Measurements from ENCODE around the gene CCL20. TPM values are rescaled to one million over a fixed set of nuclear protein-coding genes. Genes with fewer than 3 reads are reported as not detected.

Gene CCL20
- total and polyA plus RNA-seq, 4 donors, result 0.36 to 5.9 (median 1.3) TPM

DNA sequence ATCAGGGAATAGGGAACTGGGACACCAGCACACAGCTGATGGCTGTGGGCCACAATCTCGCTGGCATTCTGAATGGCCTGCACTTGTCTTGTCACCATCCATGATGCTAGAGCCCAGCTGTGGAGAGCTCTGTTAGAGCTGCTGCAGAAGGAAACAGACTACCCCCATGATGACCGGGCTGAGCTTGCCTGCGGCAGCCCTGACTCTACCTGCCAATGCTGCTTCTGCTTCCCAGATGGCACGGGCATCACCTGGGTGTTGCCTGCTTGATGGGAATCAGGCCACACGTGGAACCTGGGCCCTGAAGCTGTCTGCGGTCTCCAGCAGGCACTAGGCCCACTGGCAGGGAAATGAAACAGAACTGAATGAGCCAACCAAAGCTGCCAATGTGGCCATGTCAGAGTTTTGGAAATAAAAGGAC, 46.6 kb downstream of the CCL20 start:
- H3K9me3 ChIP-seq (ENCODE audit: control insufficient read depth in 4 of 4, low read length in 3 of 4), result no peaks in the 10 kb centered on the region
- TF ChIP-seq, protein P1, sequence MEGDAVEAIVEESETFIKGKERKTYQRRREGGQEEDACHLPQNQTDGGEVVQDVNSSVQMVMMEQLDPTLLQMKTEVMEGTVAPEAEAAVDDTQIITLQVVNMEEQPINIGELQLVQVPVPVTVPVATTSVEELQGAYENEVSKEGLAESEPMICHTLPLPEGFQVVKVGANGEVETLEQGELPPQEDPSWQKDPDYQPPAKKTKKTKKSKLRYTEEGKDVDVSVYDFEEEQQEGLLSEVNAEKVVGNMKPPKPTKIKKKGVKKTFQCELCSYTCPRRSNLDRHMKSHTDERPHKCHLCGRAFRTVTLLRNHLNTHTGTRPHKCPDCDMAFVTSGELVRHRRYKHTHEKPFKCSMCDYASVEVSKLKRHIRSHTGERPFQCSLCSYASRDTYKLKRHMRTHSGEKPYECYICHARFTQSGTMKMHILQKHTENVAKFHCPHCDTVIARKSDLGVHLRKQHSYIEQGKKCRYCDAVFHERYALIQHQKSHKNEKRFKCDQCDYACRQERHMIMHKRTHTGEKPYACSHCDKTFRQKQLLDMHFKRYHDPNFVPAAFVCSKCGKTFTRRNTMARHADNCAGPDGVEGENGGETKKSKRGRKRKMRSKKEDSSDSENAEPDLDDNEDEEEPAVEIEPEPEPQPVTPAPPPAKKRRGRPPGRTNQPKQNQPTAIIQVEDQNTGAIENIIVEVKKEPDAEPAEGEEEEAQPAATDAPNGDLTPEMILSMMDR (IDR thresholded peaks at IDR 0.05; ENCODE audit: low read depth, low read length, missing input control), result no peak
- TF ChIP-seq RAD21 (IDR thresholded peaks at IDR 0.05) (no peak), SP1 (IDR thresholded peaks at IDR 0.05) (no peak), GABPA (IDR thresholded peaks at IDR 0.05 in 1 of 2, conservative IDR thresholded peaks at IDR 0.05 in 1 of 2) (no peak), NR2F2 (IDR thresholded peaks at IDR 0.05) (no peak), FOXA1 (IDR thresholded peaks at IDR 0.05) (no peak), RXRA (IDR thresholded peaks at IDR 0.05) (no peak), TAF1 (conservative IDR thresholded peaks at IDR 0.05) (no peak), FOXA2 (IDR thresholded peaks at IDR 0.05) (no peak), YY1 (IDR thresholded peaks at IDR 0.05) (no peak), JUND (IDR thresholded peaks at IDR 0.05) (no peak)
- TF ChIP-seq, protein P2, sequence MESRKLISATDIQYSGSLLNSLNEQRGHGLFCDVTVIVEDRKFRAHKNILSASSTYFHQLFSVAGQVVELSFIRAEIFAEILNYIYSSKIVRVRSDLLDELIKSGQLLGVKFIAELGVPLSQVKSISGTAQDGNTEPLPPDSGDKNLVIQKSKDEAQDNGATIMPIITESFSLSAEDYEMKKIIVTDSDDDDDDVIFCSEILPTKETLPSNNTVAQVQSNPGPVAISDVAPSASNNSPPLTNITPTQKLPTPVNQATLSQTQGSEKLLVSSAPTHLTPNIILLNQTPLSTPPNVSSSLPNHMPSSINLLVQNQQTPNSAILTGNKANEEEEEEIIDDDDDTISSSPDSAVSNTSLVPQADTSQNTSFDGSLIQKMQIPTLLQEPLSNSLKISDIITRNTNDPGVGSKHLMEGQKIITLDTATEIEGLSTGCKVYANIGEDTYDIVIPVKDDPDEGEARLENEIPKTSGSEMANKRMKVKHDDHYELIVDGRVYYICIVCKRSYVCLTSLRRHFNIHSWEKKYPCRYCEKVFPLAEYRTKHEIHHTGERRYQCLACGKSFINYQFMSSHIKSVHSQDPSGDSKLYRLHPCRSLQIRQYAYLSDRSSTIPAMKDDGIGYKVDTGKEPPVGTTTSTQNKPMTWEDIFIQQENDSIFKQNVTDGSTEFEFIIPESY (IDR thresholded peaks at IDR 0.05), result no peak
- no peaks in the 10 kb centered on the region for H3K27me3 ChIP-seq (ENCODE audit: control insufficient read depth in 4 of 4, insufficient read depth in 4 of 4, low read length in 3 of 4)
- DNase-seq (ENCODE audit: low spot score), result no peak
- H3K9ac ChIP-seq (ENCODE audit: low read depth in 1 of 2, low read length in 2 of 2), result no peak overlapping the region
- H3K27ac ChIP-seq (ENCODE audit: low read depth in 1 of 2, low read length in 2 of 2), result no peak overlapping the region
- no peaks in the 10 kb centered on the region for H3K36me3 ChIP-seq (ENCODE audit: control insufficient read depth in 4 of 4, insufficient read depth in 3 of 4, low read depth in 1 of 4, low read length in 3 of 4)
- WGBS, result 91% methylated on average over 6 of the region's 6 CpGs
- H3K4me3 ChIP-seq (ENCODE audit: low read depth in 1 of 3, low read length in 3 of 3), result no peak overlapping the region
- no peaks in the 10 kb centered on the region for H3K4me1 ChIP-seq (ENCODE audit: control insufficient read depth in 4 of 4, insufficient read depth in 4 of 4, low read length in 3 of 4)

DNA sequence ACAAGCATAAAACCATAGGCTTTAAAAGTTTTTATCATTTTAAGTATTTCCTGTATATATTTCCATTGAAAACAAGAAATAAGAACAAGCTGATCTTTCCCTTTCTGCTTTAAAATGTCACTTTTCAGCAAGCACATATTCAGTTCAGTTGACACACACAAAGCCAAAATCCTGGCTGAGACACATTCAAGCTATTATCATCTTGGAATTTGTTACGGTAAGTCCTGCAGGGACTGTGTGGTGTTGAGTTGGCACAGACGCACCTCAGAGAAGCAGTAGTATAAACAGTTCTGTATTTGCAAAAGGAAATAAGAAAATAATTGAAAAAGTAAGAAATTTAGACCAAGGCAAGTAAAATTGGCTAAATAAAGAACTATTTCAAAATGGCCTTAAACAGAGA, 47.4 kb downstream of the CCL20 start:
- H3K4me1 ChIP-seq (ENCODE audit: control insufficient read depth in 4 of 4, insufficient read depth in 4 of 4, low read length in 3 of 4), result no peaks in the 10 kb centered on the region
- DNase-seq (ENCODE audit: low spot score), result no peak
- H3K27ac ChIP-seq (ENCODE audit: low read depth in 1 of 2, low read length in 2 of 2), result no peak overlapping the region
- TF ChIP-seq RXRA (IDR thresholded peaks at IDR 0.05) (no peak), FOXA1 (IDR thresholded peaks at IDR 0.05) (no peak), TAF1 (conservative IDR thresholded peaks at IDR 0.05) (no peak)
- TF ChIP-seq, protein P3, sequence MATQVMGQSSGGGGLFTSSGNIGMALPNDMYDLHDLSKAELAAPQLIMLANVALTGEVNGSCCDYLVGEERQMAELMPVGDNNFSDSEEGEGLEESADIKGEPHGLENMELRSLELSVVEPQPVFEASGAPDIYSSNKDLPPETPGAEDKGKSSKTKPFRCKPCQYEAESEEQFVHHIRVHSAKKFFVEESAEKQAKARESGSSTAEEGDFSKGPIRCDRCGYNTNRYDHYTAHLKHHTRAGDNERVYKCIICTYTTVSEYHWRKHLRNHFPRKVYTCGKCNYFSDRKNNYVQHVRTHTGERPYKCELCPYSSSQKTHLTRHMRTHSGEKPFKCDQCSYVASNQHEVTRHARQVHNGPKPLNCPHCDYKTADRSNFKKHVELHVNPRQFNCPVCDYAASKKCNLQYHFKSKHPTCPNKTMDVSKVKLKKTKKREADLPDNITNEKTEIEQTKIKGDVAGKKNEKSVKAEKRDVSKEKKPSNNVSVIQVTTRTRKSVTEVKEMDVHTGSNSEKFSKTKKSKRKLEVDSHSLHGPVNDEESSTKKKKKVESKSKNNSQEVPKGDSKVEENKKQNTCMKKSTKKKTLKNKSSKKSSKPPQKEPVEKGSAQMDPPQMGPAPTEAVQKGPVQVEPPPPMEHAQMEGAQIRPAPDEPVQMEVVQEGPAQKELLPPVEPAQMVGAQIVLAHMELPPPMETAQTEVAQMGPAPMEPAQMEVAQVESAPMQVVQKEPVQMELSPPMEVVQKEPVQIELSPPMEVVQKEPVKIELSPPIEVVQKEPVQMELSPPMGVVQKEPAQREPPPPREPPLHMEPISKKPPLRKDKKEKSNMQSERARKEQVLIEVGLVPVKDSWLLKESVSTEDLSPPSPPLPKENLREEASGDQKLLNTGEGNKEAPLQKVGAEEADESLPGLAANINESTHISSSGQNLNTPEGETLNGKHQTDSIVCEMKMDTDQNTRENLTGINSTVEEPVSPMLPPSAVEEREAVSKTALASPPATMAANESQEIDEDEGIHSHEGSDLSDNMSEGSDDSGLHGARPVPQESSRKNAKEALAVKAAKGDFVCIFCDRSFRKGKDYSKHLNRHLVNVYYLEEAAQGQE (IDR thresholded peaks at IDR 0.05), result no peak
- H3K4me3 ChIP-seq (ENCODE audit: low read depth in 1 of 3, low read length in 3 of 3), result no peak overlapping the region
- no peak overlapping the region for H3K9ac ChIP-seq (ENCODE audit: low read depth in 1 of 2, low read length in 2 of 2)
- no peaks in the 10 kb centered on the region for H3K9me3 ChIP-seq (ENCODE audit: control insufficient read depth in 4 of 4, low read length in 3 of 4)
- H3K27me3 ChIP-seq (ENCODE audit: control insufficient read depth in 4 of 4, insufficient read depth in 4 of 4, low read length in 3 of 4), result no peaks in the 10 kb centered on the region
- 85% methylated on average over 2 of the region's 2 CpGs for WGBS
- H3K36me3 ChIP-seq (ENCODE audit: control insufficient read depth in 4 of 4, insufficient read depth in 3 of 4, low read depth in 1 of 4, low read length in 3 of 4), result no peaks in the 10 kb centered on the region

Measured in liver (tissue), 9 donors.